Astrocyte (in vitro differentiated cells and primary cell): ENCODE measurements around the gene PRKCE. TPM values are rescaled to one million over a fixed set of nuclear protein-coding genes. Genes with fewer than 3 reads are reported as not detected.

ENCODE experiments used
- DNase-seq: peaks from one replicate; pipeline ENCODE4 v3.0.0-alpha.2; 2010; ENCODE audit warnings: low read depth
- FAIRE-seq: peaks from 2 replicates; lab custom pipeline; 2011; peaks lifted over from hg19 to GRCh38; lab: Jason Lieb, UNC
- H2AFZ ChIP-seq: 2 replicates; pipeline ENCODE4 v1.6.0; 2012; ENCODE audit warnings: low read depth, low read length, inconsistent platforms
- H3K27ac ChIP-seq: 2 replicates; pipeline ENCODE4 v1.5.1; 2011; ENCODE audit warnings: low read depth, low read length, inconsistent platforms
- H3K27me3 ChIP-seq: 2 replicates; pipeline ENCODE4 v1.6.0; 2011; ENCODE audit warnings: low read length, inconsistent platforms; ENCODE audit not compliant: insufficient read depth
- H3K36me3 ChIP-seq: 2 replicates; pipeline ENCODE4 v1.5.1; 2011; ENCODE audit warnings: low read length, inconsistent platforms; ENCODE audit not compliant: insufficient read depth
- H3K4me1 ChIP-seq: 2 replicates; pipeline ENCODE4 v1.5.1; 2011; ENCODE audit warnings: low read length, inconsistent platforms; ENCODE audit not compliant: insufficient read depth
- H3K4me2 ChIP-seq: 2 replicates; pipeline ENCODE4 v1.6.0; 2012; ENCODE audit warnings: low read length, inconsistent platforms
- H3K4me3 ChIP-seq: 2 replicates; pipeline ENCODE4 v1.5.1; 2011; ENCODE audit warnings: low read depth, mild to moderate bottlenecking, low read length, inconsistent platforms; ENCODE audit not compliant: insufficient read depth
- H3K79me2 ChIP-seq: 2 replicates; pipeline ENCODE4 v1.6.0; 2012; ENCODE audit warnings: mild to moderate bottlenecking, low read length, inconsistent platforms; ENCODE audit not compliant: insufficient read depth
- H3K9ac ChIP-seq: 2 replicates; pipeline ENCODE4 v1.6.0; 2012; ENCODE audit warnings: mild to moderate bottlenecking, low read length, inconsistent platforms
- H3K9me3 ChIP-seq: 2 replicates; pipeline ENCODE4 v1.5.1; 2012; ENCODE audit warnings: low read depth, mild to moderate bottlenecking, low read length, inconsistent platforms; ENCODE audit not compliant: insufficient read depth
- H4K20me1 ChIP-seq: 2 replicates; pipeline ENCODE4 v1.6.0; 2012; ENCODE audit warnings: low read length, inconsistent platforms; ENCODE audit not compliant: insufficient read depth
- H3K27ac Mint-ChIP-seq: one replicate; pipeline ENCODE4 v1.8.0; 2021; ENCODE audit warnings: mild to moderate bottlenecking, mixed read lengths; ENCODE audit not compliant: unreplicated experiment
- H3K27me3 Mint-ChIP-seq: one replicate; pipeline ENCODE4 v1.8.0; 2021; ENCODE audit warnings: low read depth, mixed read lengths; ENCODE audit not compliant: unreplicated experiment
- H3K36me3 Mint-ChIP-seq: one replicate; pipeline ENCODE4 v1.8.0; 2021; ENCODE audit warnings: low read depth, mixed read lengths; ENCODE audit not compliant: unreplicated experiment
- H3K4me1 Mint-ChIP-seq: one replicate; pipeline ENCODE4 v1.8.0; 2021; ENCODE audit warnings: low read depth, mixed read lengths; ENCODE audit not compliant: unreplicated experiment
- H3K4me3 Mint-ChIP-seq: one replicate; pipeline ENCODE4 v1.8.0; 2021; ENCODE audit warnings: mild to moderate bottlenecking, moderate library complexity, mixed read lengths; ENCODE audit not compliant: unreplicated experiment
- H3K9me3 Mint-ChIP-seq: one replicate; pipeline ENCODE4 v1.8.0; 2021; ENCODE audit warnings: mild to moderate bottlenecking, mixed read lengths; ENCODE audit not compliant: unreplicated experiment
- EZH2 ChIP-seq: IDR thresholded peaks from 2 replicates; pipeline ENCODE4 v1.6.1; 2012; ENCODE audit warnings: mild to moderate bottlenecking, low read length, inconsistent platforms; ENCODE audit not compliant: insufficient read depth
- total RNA-seq: library from RNA; stranded (reverse); gene quantifications from 2 replicates; pipeline ENCODE4 v1.2.1, GENCODE V29; 2021
- TF ChIP-seq, protein P1 (sequence below): IDR thresholded peaks from 2 replicates; pipeline ENCODE4 v1.5.1; 2011; ENCODE audit warnings: low read depth, mild to moderate bottlenecking, inconsistent platforms, low read length, moderate library complexity; ENCODE audit not compliant: insufficient read depth

The PRKCE gene
- total RNA-seq, 1 donor from 2014 or later: 12.8 TPM

DNA sequence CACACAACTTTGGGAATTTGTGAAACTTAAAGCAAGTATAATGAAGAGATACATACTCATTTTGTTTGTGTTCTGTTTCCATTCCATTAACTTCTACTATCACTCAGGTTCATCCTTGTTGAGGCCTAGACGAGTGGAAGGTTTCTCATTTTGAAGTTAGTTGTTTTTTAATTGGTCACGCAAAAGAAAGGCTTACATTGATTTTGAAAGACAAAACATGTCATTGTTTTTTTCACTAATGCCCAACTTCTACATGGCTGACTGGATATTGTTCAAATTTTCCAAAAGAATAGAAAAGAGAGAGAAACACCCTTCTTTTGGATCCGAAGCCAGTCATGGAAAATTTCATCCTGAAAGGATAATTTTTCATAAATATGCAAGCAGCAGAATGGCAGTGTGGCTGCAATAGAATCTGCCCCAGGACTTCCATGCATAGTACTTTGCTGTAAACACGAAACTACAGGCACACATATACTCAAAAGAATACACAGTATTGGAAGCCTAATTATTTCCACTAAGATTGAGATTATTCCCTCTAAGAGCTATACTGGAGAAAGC lies 27.4 kb downstream of the PRKCE start:
- Histone ChIP-seq H3K36me3 (no peaks in the 10 kb centered on the region), H3K4me3 (no peak overlapping the region), H3K9ac (no peak overlapping the region), H3K4me2 (no peak overlapping the region), H3K27me3 (no peaks in the 10 kb centered on the region), H3K79me2 (peaks cover 6% of the 10 kb centered on the region), H3K27ac (no peak overlapping the region), H3K9me3 (no peaks in the 10 kb centered on the region), H2AFZ (no peak overlapping the region), H4K20me1 (peaks cover 7% of the 10 kb centered on the region), H3K4me1 (peaks cover 11% of the 10 kb centered on the region)
- Mint-ChIP-seq H3K9me3 (no peaks in the 10 kb centered on the region), H3K4me3 (no peak overlapping the region), H3K36me3 (no peaks in the 10 kb centered on the region), H3K27ac (no peak overlapping the region), H3K27me3 (peaks cover 1% of the 10 kb centered on the region), H3K4me1 (peaks cover 19% of the 10 kb centered on the region)
- TF ChIP-seq EZH2: no peak
- TF ChIP-seq, protein P1, sequence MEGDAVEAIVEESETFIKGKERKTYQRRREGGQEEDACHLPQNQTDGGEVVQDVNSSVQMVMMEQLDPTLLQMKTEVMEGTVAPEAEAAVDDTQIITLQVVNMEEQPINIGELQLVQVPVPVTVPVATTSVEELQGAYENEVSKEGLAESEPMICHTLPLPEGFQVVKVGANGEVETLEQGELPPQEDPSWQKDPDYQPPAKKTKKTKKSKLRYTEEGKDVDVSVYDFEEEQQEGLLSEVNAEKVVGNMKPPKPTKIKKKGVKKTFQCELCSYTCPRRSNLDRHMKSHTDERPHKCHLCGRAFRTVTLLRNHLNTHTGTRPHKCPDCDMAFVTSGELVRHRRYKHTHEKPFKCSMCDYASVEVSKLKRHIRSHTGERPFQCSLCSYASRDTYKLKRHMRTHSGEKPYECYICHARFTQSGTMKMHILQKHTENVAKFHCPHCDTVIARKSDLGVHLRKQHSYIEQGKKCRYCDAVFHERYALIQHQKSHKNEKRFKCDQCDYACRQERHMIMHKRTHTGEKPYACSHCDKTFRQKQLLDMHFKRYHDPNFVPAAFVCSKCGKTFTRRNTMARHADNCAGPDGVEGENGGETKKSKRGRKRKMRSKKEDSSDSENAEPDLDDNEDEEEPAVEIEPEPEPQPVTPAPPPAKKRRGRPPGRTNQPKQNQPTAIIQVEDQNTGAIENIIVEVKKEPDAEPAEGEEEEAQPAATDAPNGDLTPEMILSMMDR: no peak
- no peak for DNase-seq
- FAIRE-seq: no peak

DNA sequence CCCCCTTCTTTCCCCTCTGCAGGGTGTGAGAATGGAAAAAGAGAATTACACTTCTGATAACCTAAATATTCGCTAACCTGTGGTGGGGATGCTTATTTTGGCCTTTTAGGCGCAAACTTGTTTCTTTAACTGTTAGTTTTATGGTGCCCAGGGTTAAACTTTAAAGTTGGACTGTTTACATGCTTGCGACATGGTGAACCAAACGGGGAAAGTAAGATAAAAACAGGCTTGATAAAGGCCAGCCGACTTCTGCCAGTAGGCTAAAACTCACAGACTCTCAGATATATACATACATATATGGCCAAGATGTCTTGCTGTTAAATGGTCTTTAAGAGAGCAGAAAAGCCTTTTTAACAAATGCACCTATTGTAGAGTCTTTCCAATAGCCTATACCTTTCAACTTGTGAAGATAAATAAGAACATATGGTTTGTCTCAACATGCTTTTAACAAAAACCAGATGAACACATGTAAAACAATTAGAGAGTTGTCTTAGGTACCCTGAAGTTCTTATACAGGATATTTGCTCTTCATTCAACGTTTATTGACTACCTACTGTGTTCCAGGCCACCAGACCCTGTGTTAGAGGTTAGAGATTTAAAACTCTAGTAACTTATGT lies 29.0 kb downstream of the PRKCE start:
- Mint-ChIP-seq H3K4me1 (peaks cover 7% of the 10 kb centered on the region), H3K4me3 (no peak overlapping the region), H3K36me3 (no peaks in the 10 kb centered on the region), H3K9me3 (no peaks in the 10 kb centered on the region), H3K27ac (no peak overlapping the region), H3K27me3 (peaks cover 1% of the 10 kb centered on the region)
- Histone ChIP-seq H2AFZ (no peak overlapping the region), H4K20me1 (peaks cover 3% of the 10 kb centered on the region), H3K4me1 (peaks cover 11% of the 10 kb centered on the region), H3K36me3 (no peaks in the 10 kb centered on the region), H3K79me2 (peaks cover 6% of the 10 kb centered on the region), H3K27ac (no peak overlapping the region), H3K4me3 (no peak overlapping the region), H3K9ac (no peak overlapping the region), H3K27me3 (no peaks in the 10 kb centered on the region), H3K9me3 (no peaks in the 10 kb centered on the region), H3K4me2 (no peak overlapping the region)
- TF ChIP-seq, protein P1: no peak
- TF ChIP-seq EZH2: no peak
- FAIRE-seq (no peak), DNase-seq (no peak)

DNA sequence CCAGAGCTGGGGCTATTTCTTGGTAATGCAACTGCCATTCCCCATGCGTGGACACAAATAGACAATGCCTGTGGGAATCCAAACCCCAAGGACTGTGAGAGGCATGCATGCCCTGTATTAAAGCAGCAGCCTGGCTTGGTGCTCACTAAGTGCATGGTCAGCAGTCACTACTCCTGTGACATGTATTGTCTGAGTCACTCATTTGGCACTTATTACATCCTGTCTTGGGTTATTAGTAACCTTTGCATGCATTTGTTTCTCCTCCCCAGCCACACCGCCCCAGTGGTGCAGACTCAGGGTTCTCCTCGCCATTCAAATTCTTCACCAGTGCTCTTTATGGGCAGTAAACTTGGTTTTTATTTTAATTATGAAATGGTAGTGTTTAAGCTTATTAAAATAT lies 30.2 kb downstream of the PRKCE start:
- peaks cover 7% of the 10 kb centered on the region for H3K4me1 Mint-ChIP-seq
- H3K4me3 Mint-ChIP-seq: peak overlapping the region; percentile 12
- Histone ChIP-seq H3K9me3 (no peaks in the 10 kb centered on the region), H3K27ac (no peak overlapping the region), H3K4me3 (no peak overlapping the region), H3K4me2 (peak overlapping the region; percentile 44), H4K20me1 (no peaks in the 10 kb centered on the region), H2AFZ (no peak overlapping the region), H3K9ac (no peak overlapping the region), H3K4me1 (peaks cover 11% of the 10 kb centered on the region), H3K79me2 (peaks cover 6% of the 10 kb centered on the region), H3K36me3 (no peaks in the 10 kb centered on the region), H3K27me3 (no peaks in the 10 kb centered on the region)
- peaks cover 1% of the 10 kb centered on the region for H3K27me3 Mint-ChIP-seq
- DNase-seq: peak; percentile 93
- TF ChIP-seq EZH2: no peak
- TF ChIP-seq, protein P1: no peak
- peak overlapping the region; percentile 35 for H3K27ac Mint-ChIP-seq
- no peaks in the 10 kb centered on the region for H3K9me3 Mint-ChIP-seq
- peak; percentile 69 for FAIRE-seq
- H3K36me3 Mint-ChIP-seq: no peaks in the 10 kb centered on the region
